HG03139 (cell line): ENCODE data around the gene TRIM13.
"Not testable (repeated sequence)": the region's sequence is repeated elsewhere in the genome, so short reads cannot be mapped to it uniquely, and the experiment has no call there.

ENCODE experiments used
- ATAC-seq: cut with Tn5 transposase; IDR thresholded peaks from one replicate; pipeline ENCODE4 v1.9.1; 2021; ENCODE audit not compliant: unreplicated experiment

The TRIM13 gene

GRCh38 chr13:50055454-50055853, 58.6 kb downstream of the TRIM13 start:
- no peak for ATAC-seq

GRCh38 chr13:50060718-50061117, 63.9 kb downstream of the TRIM13 start:
- ATAC-seq = no peak

GRCh38 chr13:50062336-50062735, 65.5 kb downstream of the TRIM13 start:
- not testable (repeated sequence) for ATAC-seq

GRCh38 chr13:50065712-50066111, 68.9 kb downstream of the TRIM13 start:
- ATAC-seq = no peak
